Activated T-cell treated with anti-CD3 and anti-CD28 coated beads, Interleukin-2, amount 50 U/mL, for 24 hours (primary cell): ENCODE data around the gene PJVK.
"Not testable (repeated sequence)": the region's sequence is repeated elsewhere in the genome, so short reads cannot be mapped to it uniquely, and the experiment has no call there.

Experiments
- DNase-seq: peaks from one replicate; pipeline ENCODE4 v3.0.0-alpha.2; 2020
- H3K27ac Mint-ChIP-seq: 2 replicates; pipeline ENCODE4 v1.8.0; 2020; ENCODE audit warnings: mild to moderate bottlenecking, mixed read lengths
- H3K27me3 Mint-ChIP-seq: 2 replicates; pipeline ENCODE4 v1.8.0; 2020; ENCODE audit warnings: mixed read lengths
- H3K36me3 Mint-ChIP-seq: 2 replicates; pipeline ENCODE4 v1.8.0; 2020; ENCODE audit warnings: low read depth, mixed read lengths
- H3K4me1 Mint-ChIP-seq: 2 replicates; pipeline ENCODE4 v1.8.0; 2020; ENCODE audit warnings: low read depth, mixed read lengths
- H3K4me3 Mint-ChIP-seq: 2 replicates; pipeline ENCODE4 v1.8.0; 2020; ENCODE audit warnings: mild to moderate bottlenecking, moderate library complexity, mixed read lengths
- H3K9me3 Mint-ChIP-seq: 2 replicates; pipeline ENCODE4 v1.8.0; 2020; ENCODE audit warnings: mixed read lengths

Gene PJVK

DNA sequence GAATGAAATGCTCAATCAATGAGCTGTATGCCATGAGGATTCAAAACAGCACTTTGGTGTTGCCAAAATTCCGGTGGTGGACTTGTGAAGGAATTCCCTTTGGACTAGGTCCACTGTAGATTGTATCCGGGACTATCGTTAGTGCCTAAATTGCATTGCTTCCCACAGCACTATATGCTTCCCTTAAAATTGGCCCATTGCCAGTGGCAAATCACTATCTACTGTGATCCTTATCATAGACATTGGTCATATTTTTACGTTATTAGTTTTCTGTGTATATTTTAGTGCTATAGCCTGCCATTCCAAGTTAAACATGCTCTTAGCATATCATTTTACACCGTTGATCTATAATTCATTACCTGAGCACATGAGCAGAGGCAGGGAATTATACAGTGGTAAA lies 1.7 kb downstream of the PJVK start:
- no peaks in the 10 kb centered on the region for H3K27me3 Mint-ChIP-seq
- peaks cover 31% of the 10 kb centered on the region for H3K4me1 Mint-ChIP-seq
- peaks cover 33% of the 10 kb centered on the region for H3K36me3 Mint-ChIP-seq
- H3K4me3 Mint-ChIP-seq = no peak overlapping the region
- H3K27ac Mint-ChIP-seq = no peak overlapping the region
- no peaks in the 10 kb centered on the region for H3K9me3 Mint-ChIP-seq
- DNase-seq = no peak

- Mint-ChIP-seq H3K9me3 (no peaks in the 10 kb centered on the region), H3K4me1 (peaks cover 9% of the 10 kb centered on the region)
Measured at GRCh38 chr2:178455947-178456346, 4.8 kb downstream of the PJVK start.

DNA sequence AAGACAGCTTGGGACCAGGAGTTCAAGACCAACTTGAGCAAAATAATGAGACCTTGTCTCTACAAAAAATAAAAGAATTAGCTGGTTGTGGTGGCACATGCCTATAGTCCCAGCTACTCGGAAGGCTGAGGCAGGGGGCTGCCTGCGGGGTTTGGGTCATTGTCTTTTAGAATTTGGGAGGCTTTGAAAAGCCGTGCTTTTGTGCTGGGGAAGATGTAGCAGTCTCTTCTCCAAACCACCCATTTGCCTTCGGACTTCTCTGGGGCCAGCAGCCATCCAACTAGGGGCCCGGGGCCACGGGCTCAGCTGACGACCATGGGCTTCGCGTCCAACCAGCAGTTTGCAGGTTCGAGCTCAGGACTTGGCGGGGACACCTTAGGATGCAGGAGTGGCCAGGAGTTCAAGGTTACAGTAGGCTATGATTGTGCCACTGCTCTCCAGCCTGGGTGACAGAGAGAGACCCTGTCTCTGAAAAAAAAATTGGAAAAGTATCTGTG lies 6.3 kb downstream of the PJVK start:
- H3K4me1 Mint-ChIP-seq = peaks cover under 1% of the 10 kb centered on the region
- H3K27me3 Mint-ChIP-seq = no peaks in the 10 kb centered on the region
- H3K36me3 Mint-ChIP-seq = no peaks in the 10 kb centered on the region
- no peak overlapping the region for H3K4me3 Mint-ChIP-seq
- H3K9me3 Mint-ChIP-seq = no peaks in the 10 kb centered on the region
- DNase-seq = no peak
- H3K27ac Mint-ChIP-seq = no peak overlapping the region

More at GRCh38 chr2:178455947-178456346, 4.8 kb downstream of the PJVK start:
- peaks cover 7% of the 10 kb centered on the region for H3K36me3 Mint-ChIP-seq
- no peaks in the 10 kb centered on the region for H3K27me3 Mint-ChIP-seq
- H3K4me3 Mint-ChIP-seq = no peak overlapping the region
- H3K27ac Mint-ChIP-seq = no peak overlapping the region
- no peak for DNase-seq

GRCh38 chr2:178469219-178469849 lies 18.2 kb downstream of the PJVK start:
- Mint-ChIP-seq H3K27me3 (no peaks in the 10 kb centered on the region), H3K27ac (no peak overlapping the region), H3K4me3 (no peak overlapping the region), H3K9me3 (no peaks in the 10 kb centered on the region), H3K36me3 (peaks cover 17% of the 10 kb centered on the region), H3K4me1 (no peaks in the 10 kb centered on the region)
- DNase-seq = no peak

- not testable (repeated sequence) for H3K36me3 Mint-ChIP-seq, H3K27ac Mint-ChIP-seq, H3K9me3 Mint-ChIP-seq, H3K4me3 Mint-ChIP-seq, DNase-seq, H3K27me3 Mint-ChIP-seq, H3K4me1 Mint-ChIP-seq
Measured at GRCh38 chr2:178471313-178471712, 20.1 kb downstream of the PJVK start.

GRCh38 chr2:178473373-178473772 lies 22.2 kb downstream of the PJVK start:
- H3K27ac Mint-ChIP-seq = no peak overlapping the region
- H3K4me3 Mint-ChIP-seq = no peak overlapping the region
- peaks cover 7% of the 10 kb centered on the region for H3K36me3 Mint-ChIP-seq
- H3K9me3 Mint-ChIP-seq = no peaks in the 10 kb centered on the region
- peaks cover 14% of the 10 kb centered on the region for H3K4me1 Mint-ChIP-seq
- DNase-seq = no peak
- H3K27me3 Mint-ChIP-seq = no peaks in the 10 kb centered on the region

GRCh38 chr2:178473931-178474330 lies 22.8 kb downstream of the PJVK start:
- H3K27ac Mint-ChIP-seq = no peak overlapping the region
- no peak overlapping the region for H3K4me3 Mint-ChIP-seq
- H3K27me3 Mint-ChIP-seq = no peaks in the 10 kb centered on the region
- no peaks in the 10 kb centered on the region for H3K9me3 Mint-ChIP-seq
- peaks cover 10% of the 10 kb centered on the region for H3K36me3 Mint-ChIP-seq
- DNase-seq = no peak
- peaks cover 20% of the 10 kb centered on the region for H3K4me1 Mint-ChIP-seq

DNA sequence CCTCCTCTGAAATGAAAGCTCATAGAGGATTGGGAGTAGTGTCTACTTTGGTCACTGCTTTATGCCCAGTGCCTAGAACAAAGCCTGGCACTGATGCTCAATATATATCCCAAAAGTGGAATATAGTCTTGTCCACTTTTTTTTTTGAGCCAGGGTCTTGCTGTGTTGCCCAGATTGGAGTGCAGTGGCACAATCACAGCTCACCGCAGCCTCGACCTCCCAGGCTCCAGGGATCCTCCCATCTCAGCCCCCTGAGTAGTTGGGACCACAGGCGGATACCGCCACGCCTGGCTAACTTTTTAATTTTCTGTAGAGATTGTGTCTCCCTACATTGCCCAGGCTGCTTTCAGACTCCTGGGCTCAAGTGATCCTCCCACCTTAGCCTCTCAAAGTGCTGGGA lies 23.4 kb downstream of the PJVK start:
- H3K36me3 Mint-ChIP-seq = peaks cover 9% of the 10 kb centered on the region
- no peaks in the 10 kb centered on the region for H3K27me3 Mint-ChIP-seq
- DNase-seq = no peak
- H3K9me3 Mint-ChIP-seq = no peaks in the 10 kb centered on the region
- H3K4me3 Mint-ChIP-seq = no peak overlapping the region
- peaks cover 26% of the 10 kb centered on the region for H3K4me1 Mint-ChIP-seq
- no peak overlapping the region for H3K27ac Mint-ChIP-seq

DNA sequence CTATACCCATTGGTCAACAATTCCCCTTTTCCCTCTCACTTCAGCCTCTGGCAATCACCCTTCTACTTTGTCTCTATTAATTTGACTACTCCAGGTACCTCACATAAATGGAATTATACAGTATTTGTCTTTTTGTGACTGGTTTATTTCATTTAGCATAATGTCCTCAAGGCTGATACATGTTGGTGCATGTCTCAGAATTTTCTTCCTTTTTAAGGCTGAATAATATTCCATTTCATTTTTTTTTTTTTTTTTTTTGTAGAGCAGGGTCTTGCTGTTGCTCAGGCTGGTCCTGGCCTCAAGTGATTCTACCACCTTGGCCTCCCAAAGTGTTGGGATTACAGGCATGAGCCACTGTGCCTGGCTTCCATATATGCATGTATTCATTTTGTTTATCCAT lies 25.3 kb downstream of the PJVK start:
- Mint-ChIP-seq H3K4me1 (peaks cover 32% of the 10 kb centered on the region), H3K27ac (no peak overlapping the region)

GRCh38 chr2:178477443-178478129 lies 26.4 kb downstream of the PJVK start:
- H3K27me3 Mint-ChIP-seq = no peaks in the 10 kb centered on the region

More for the DNA sequence above, 25.3 kb downstream of the PJVK start:
- Mint-ChIP-seq H3K36me3 (peaks cover 13% of the 10 kb centered on the region), H3K4me3 (peak overlapping the region; percentile 4), H3K27me3 (no peaks in the 10 kb centered on the region), H3K9me3 (no peaks in the 10 kb centered on the region)
- no peak for DNase-seq

GRCh38 chr2:178478130-178478438 lies 26.9 kb downstream of the PJVK start:
- H3K27ac Mint-ChIP-seq = peak overlapping the region; percentile 98
- H3K9me3 Mint-ChIP-seq = no peaks in the 10 kb centered on the region
- no peaks in the 10 kb centered on the region for H3K27me3 Mint-ChIP-seq
- peaks cover 48% of the 10 kb centered on the region for H3K4me1 Mint-ChIP-seq
- H3K4me3 Mint-ChIP-seq = peak overlapping the region; percentile 96
- H3K36me3 Mint-ChIP-seq = peaks cover 15% of the 10 kb centered on the region
- no peak for DNase-seq

More at GRCh38 chr2:178477443-178478129, 26.4 kb downstream of the PJVK start:
- H3K4me3 Mint-ChIP-seq = peak overlapping the region; percentile 96
- H3K4me1 Mint-ChIP-seq = peaks cover 43% of the 10 kb centered on the region
- H3K36me3 Mint-ChIP-seq = peaks cover 13% of the 10 kb centered on the region
- no peak overlapping the region for H3K27ac Mint-ChIP-seq
- H3K9me3 Mint-ChIP-seq = no peaks in the 10 kb centered on the region
- DNase-seq = no peak

DNA sequence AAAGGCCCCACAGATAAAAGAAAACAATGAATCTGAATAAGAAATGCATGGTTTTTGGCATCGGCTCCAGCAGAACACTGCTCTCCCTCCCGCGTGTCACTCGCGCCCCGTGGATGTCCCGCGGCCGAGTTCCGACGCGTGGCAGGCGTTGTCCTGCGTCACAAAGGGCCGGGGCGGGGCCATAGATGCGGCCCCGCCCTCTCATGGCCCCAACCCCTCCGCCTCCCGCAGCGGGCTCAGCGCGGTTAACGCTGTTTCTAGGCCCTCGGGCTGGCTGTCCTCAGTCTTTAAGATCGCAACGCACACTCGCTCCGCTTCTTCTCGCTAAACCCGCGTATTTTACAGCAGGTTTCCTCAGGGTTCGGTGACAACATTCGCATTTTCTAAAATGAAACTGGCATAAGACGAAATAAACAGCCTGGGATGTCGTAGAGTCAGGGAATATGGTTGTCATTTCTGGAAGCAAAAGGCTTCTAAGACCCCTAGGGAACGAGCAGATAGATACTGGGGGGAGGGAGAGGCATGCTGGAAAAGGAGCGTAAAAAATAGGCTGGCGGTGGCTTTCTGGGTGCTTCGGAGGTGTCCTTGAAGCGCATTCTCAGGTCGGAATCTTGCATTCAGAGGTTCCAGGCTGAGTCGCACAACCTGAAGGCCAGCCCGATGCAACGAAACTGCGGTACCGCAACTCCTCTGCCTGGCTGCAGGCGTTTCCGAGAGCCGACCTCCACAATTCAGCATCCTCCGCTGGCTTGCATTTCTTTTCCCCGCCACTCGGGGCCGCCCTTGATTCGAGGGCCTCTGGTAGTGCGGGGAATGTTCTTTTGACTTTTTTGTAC lies 27.5 kb downstream of the PJVK start, which contains the start of gene FKBP7:
FKBP7 (minus strand) TSS at position 162 of the 836 bp plus-strand sequence; CDS start at position 61, 101 bp downstream.
- peak; percentile 86 for DNase-seq
- Mint-ChIP-seq H3K27ac (peak within 1 kb of the TSS; percentile 98), H3K4me3 (peak within 1 kb of the TSS; percentile 96), H3K9me3 (no peaks in the 10 kb centered on the region), H3K27me3 (no peaks in the 10 kb centered on the region), H3K4me1 (peaks cover 48% of the 10 kb centered on the region), H3K36me3 (peaks cover 15% of the 10 kb centered on the region)

GRCh38 chr2:178479275-178479616 lies 28.1 kb downstream of the PJVK start:
- peaks cover 51% of the 10 kb centered on the region for H3K4me1 Mint-ChIP-seq
- H3K36me3 Mint-ChIP-seq = peaks cover 15% of the 10 kb centered on the region
- peak overlapping the region; percentile 96 for H3K4me3 Mint-ChIP-seq

GRCh38 chr2:178479758-178480226 lies 28.6 kb downstream of the PJVK start:
- H3K36me3 Mint-ChIP-seq = peaks cover 15% of the 10 kb centered on the region
- peak overlapping the region; percentile 98 for H3K27ac Mint-ChIP-seq
- H3K27me3 Mint-ChIP-seq = no peaks in the 10 kb centered on the region
- H3K4me1 Mint-ChIP-seq = peaks cover 57% of the 10 kb centered on the region
- no peak for DNase-seq
- peak overlapping the region; percentile 96 for H3K4me3 Mint-ChIP-seq
- H3K9me3 Mint-ChIP-seq = no peaks in the 10 kb centered on the region

More at GRCh38 chr2:178479275-178479616, 28.1 kb downstream of the PJVK start:
- H3K27me3 Mint-ChIP-seq = no peaks in the 10 kb centered on the region
- H3K27ac Mint-ChIP-seq = peak overlapping the region; percentile 98
- DNase-seq = no peak
- no peaks in the 10 kb centered on the region for H3K9me3 Mint-ChIP-seq
